Gastrocnemius medialis (tissue), 4 donors: ENCODE data around the gene TIMP3.

Source experiments
- POLR2A ChIP-seq, 2 donors: fragments of 450-650 bp; IDR thresholded peaks; one replicate each; pipeline ENCODE4 v1.6.1; 2017; ENCODE audit warnings: antibody characterized with exemption in 2 of 2, mild to moderate bottlenecking in 2 of 2, moderate library complexity in 2 of 2
- TF ChIP-seq, protein P1 (sequence below), 5 experiments: fragments of 450-650 bp in 3 of 5; fragments of 200-600 bp in 2 of 5; sonication (generic) in 2 of 5; IDR thresholded peaks in 4 of 5; conservative IDR thresholded peaks in 1 of 5; 1 replicate in 4 of 5; 2 replicates in 1 of 5; pipeline ENCODE4 v1.5.1; 2016 to 2019; ENCODE audit warnings: antibody characterized with exemption in 5 of 5, mild to moderate bottlenecking in 3 of 5, moderate library complexity in 3 of 5

DNA sequence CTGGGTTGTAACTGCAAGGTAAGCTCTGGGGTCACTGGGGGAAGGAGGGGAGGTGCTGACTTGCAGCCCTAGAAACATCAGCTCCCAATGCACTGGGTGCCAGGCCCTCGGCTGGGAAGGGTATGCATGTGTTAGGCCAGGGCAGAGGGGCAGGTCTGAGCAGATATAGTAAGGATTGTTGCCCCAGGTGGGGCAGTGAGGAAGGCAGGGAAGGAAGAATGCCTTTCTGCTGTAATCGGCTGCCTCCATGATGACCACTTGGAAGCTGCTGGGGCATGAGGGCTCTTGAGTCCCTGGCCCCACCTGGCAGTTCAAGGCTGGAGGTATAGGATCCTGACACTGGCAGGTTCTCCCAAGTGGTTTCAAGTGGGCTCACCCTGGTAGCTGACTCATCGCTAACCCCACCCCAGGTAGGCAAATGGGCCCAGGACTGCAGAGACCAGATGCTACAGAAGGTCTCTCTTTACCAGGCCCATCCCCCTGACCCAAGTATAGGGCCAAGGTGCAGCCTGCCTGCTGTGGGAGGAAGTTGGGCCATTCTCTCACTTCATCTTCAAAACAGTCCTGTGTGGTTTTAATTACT, 56.7 kb downstream of the TIMP3 start:
- TF ChIP-seq, protein P1, sequence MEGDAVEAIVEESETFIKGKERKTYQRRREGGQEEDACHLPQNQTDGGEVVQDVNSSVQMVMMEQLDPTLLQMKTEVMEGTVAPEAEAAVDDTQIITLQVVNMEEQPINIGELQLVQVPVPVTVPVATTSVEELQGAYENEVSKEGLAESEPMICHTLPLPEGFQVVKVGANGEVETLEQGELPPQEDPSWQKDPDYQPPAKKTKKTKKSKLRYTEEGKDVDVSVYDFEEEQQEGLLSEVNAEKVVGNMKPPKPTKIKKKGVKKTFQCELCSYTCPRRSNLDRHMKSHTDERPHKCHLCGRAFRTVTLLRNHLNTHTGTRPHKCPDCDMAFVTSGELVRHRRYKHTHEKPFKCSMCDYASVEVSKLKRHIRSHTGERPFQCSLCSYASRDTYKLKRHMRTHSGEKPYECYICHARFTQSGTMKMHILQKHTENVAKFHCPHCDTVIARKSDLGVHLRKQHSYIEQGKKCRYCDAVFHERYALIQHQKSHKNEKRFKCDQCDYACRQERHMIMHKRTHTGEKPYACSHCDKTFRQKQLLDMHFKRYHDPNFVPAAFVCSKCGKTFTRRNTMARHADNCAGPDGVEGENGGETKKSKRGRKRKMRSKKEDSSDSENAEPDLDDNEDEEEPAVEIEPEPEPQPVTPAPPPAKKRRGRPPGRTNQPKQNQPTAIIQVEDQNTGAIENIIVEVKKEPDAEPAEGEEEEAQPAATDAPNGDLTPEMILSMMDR (IDR thresholded peaks at IDR 0.05 in 4 of 5, conservative IDR thresholded peaks at IDR 0.05 in 1 of 5), result no peak
- no peak for TF ChIP-seq POLR2A (IDR thresholded peaks at IDR 0.05)
